ENCODE data around the gene CPVL.

The CPVL gene

DNA sequence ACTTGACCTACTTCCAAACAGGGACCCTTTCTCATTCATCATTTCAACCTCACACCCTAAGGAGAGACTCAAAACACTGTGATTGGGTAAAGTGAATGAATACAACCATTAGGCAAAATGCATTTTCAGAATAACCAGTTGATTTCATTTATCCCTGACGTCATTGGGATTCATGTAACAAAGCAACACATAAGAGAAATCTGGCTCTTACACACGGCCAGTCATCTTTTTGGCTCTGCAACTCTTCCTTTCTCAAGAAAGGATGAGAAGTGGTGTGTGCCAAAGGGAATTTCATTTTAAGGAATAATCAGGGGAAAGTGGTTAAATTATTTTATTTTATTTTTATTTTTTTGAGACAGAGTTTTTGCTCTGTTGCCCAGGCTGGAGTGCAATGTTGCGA is 83.1 kb downstream of the CPVL start:
- Histone ChIP-seq H3K27me3 (ENCODE audit: low read depth) (no peaks in the 10 kb centered on the region), H3K9me3 (no peaks in the 10 kb centered on the region), H3K4me3 (no peak overlapping the region), H3K4me1 (peaks cover 7% of the 10 kb centered on the region), H3K36me3 (replicated peaks) (no peaks in the 10 kb centered on the region; the same call in 1 of the 2 replicates)
- DNase-seq (ENCODE audit: low spot score in 2 of 2), result no peak
- in situ Hi-C loops (cut with MboI; ENCODE audit: low sequenced_read_pairs), result no loop called here

DNA sequence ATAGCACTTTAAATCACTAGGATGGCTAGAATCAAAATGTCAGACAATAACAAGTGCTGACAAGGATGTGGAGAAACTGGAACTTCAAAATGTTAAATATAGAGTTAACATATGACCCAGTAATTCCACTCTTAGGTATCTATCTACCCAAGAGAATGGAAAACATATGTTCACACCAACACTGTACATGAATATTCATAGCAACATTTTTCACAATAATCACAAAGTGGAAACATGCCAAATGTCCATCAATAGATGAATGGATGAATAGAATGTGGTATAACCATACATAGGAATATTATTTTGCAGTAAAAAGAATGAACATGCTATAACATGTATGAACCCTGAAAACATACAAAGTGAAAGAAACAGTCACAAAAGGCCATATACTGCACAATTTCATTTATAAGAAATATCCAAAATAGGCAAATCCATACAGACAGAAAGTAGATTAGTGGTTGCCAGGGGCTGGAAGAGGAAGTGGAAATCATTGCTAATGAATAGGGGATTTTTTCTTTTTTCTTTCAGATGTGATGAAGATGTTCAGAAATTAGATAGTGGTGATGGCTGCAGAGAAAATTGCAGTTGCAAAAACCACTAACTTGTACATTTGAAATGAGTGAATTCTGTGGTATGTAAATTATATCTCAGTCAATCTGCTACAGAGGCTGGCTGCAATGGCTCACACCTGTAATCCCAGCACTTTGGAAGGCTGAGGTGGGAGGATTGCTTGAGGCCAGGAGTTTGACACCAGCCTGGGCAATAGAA is 93.0 kb downstream of the CPVL start:
- no peak for DNase-seq (ENCODE audit: low spot score in 2 of 2)
- in situ Hi-C loops (cut with MboI; ENCODE audit: low sequenced_read_pairs), result no loop called here
- Histone ChIP-seq H3K9me3 (no peaks in the 10 kb centered on the region), H3K36me3 (replicated peaks) (no peaks in the 10 kb centered on the region), H3K4me3 (no peak overlapping the region), H3K4me1 (no peaks in the 10 kb centered on the region), H3K27me3 (ENCODE audit: low read depth) (no peaks in the 10 kb centered on the region)

DNA sequence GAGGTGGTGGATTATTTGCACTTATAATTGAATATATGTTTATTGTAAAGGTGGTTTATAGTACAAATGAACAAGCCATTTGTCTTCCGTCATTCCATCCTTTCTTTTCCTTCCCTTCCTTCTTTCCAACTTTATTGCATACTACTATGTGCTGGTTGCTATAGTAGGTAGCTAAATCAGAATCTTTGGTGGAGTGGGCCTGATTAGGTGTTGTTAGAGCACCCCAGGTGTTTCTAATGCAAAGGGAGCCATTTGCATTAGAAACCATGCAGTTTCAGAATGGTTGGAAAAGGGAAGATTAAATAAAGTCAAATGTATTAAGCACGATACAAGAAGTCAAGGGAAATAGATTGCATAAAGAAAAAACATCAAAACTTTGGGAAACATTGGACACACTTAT is 99.4 kb downstream of the CPVL start:
- H3K36me3 ChIP-seq (replicated peaks), result no peaks in the 10 kb centered on the region
- H3K4me1 ChIP-seq, result peaks cover 7% of the 10 kb centered on the region
- peak in 1 of 2 experiments; percentile 4 for DNase-seq (ENCODE audit: low spot score in 2 of 2)
- H3K27me3 ChIP-seq (ENCODE audit: low read depth), result no peaks in the 10 kb centered on the region
- no peak overlapping the region for H3K4me3 ChIP-seq
- in situ Hi-C loops (cut with MboI; ENCODE audit: low sequenced_read_pairs), result no loop called here
- H3K9me3 ChIP-seq, result no peaks in the 10 kb centered on the region

DNA sequence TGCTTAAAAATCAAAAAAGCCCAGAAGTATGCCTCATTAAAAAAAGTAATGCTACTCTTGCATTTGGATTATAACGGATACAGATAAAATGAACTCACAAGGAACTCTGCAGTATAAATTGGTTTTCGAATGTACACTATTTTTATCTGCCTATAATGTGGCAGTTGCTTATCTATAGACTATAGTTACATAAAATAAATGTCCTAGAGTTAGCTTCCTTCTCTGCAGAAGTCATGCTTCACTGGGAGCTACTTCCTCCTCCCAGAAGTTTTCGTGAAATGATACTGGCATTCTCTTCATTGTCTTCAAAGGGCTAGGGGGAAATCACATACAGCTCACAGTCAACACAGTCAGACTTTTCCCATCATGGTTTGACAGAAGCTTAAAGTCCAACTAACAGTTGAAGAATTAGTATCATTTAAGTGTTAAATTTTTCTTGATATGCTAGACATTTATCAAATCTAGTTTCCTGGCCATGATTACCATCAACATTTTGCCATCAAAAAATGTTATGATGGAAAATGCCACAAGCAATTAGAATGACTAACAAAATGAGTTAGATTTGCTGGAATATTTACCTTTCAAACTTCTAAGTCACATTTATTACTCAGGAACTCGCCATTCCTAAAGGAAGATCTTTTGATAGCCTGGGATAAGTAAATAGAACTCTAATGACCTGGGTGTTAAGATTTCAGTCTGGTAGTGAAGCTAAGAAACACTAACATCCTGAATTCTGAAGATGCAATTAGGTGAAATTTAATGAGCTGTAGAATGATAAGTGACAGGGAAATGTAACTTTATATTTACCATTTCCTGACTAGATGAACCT is 100.9 kb downstream of the CPVL start:
- H3K27me3 ChIP-seq (ENCODE audit: low read depth), result no peaks in the 10 kb centered on the region
- H3K4me1 ChIP-seq, result peaks cover 7% of the 10 kb centered on the region
- no peak overlapping the region for H3K4me3 ChIP-seq
- DNase-seq (ENCODE audit: low spot score in 2 of 2), result no peak
- in situ Hi-C loops (cut with MboI; ENCODE audit: low sequenced_read_pairs), result no loop called here
- H3K9me3 ChIP-seq, result no peaks in the 10 kb centered on the region
- H3K36me3 ChIP-seq (replicated peaks), result no peaks in the 10 kb centered on the region

DNA sequence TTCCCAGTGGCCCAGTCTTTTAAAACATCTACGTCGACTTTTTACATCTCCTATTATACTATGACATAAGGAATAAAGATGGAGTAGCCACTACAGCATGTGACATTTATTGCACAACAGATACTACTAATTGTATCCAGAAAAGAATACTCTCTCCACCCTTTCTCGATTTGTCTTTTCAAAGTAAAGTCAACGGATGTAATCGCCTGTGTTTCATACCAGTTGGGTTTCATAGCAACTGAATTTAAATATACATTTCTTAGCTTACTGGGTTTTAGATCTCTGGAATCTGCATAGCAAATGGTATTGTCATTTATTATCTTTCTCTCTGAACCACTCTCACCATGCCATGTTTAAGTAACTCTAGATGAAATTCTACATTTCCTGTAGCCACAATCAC is 101.8 kb downstream of the CPVL start:
- Histone ChIP-seq H3K9me3 (no peaks in the 10 kb centered on the region), H3K27me3 (ENCODE audit: low read depth) (no peaks in the 10 kb centered on the region), H3K4me1 (peaks cover 7% of the 10 kb centered on the region), H3K4me3 (no peak overlapping the region), H3K36me3 (replicated peaks) (no peaks in the 10 kb centered on the region)
- no peak for DNase-seq (ENCODE audit: low spot score in 2 of 2)
- in situ Hi-C loops (cut with MboI; ENCODE audit: low sequenced_read_pairs), result no loop called here

DNA sequence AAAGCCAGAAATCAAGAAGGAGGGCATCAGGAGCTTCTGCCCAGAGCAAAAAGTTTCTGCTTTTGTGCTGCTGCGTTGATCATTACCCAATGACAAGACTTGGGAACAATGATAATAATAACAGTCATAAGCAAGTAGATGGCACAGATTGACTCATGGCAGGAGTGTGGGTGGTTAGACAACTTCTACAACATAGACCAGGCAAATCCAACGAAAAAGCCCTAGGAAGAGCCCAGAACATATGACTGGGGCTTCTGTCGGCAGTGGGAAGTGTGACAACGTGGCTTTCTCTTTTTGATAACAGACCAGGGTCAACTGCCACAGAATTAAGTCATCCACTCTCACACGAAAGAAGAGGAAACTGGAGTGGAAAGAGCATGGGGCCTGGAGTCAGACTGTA is 102.8 kb downstream of the CPVL start:
- Histone ChIP-seq H3K4me1 (peaks cover 7% of the 10 kb centered on the region), H3K9me3 (no peaks in the 10 kb centered on the region), H3K4me3 (no peak overlapping the region), H3K27me3 (ENCODE audit: low read depth) (no peaks in the 10 kb centered on the region), H3K36me3 (replicated peaks) (no peaks in the 10 kb centered on the region)
- no peak for DNase-seq (ENCODE audit: low spot score in 2 of 2)
- in situ Hi-C loops (cut with MboI; ENCODE audit: low sequenced_read_pairs), result no loop called here

DNA sequence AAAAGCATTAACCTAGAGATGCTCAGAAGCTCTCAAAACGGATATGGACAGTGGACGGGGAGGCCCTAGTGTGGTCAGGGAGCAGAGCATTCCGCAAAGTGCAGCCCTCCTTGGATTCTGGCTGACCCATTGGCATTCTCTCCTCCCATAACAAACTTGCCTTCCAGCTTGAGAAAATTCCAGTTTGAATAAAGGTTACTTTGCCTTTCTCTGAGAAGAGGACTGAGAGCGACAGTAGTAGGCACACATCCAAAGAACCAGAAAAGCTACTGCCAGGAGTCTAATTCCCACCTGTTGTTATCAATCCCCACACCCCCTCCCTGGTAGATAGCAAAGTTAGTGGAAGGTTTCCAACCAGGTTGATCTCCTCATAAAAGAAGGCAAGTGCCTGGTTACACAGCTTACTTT is 103.5 kb downstream of the CPVL start:
- no peak for DNase-seq (ENCODE audit: low spot score in 2 of 2)
- Histone ChIP-seq H3K9me3 (no peaks in the 10 kb centered on the region), H3K4me1 (peaks cover 7% of the 10 kb centered on the region), H3K4me3 (no peak overlapping the region), H3K27me3 (ENCODE audit: low read depth) (no peaks in the 10 kb centered on the region), H3K36me3 (replicated peaks) (no peaks in the 10 kb centered on the region)
- in situ Hi-C loops (cut with MboI; ENCODE audit: low sequenced_read_pairs), result no loop called here

DNA sequence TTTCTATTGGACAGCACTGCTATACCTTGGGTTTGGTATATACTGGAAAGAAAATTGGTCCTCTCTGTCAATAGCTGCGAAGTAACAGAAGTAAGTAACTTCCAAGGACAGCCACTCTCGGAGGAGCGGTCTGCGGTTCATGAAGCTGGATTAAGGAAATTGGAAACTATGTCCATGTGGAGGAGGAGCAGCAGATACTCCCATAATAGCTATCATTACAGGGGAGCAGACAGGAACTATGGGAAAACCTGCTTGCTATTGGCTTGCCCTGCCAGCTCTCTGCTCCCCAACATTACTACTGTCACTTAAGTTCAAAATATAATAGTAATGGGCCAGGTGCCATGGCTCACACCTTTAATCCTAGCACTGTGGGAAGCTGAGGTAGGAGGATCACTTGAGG is 104.3 kb downstream of the CPVL start:
- DNase-seq (ENCODE audit: low spot score in 2 of 2), result no peak
- in situ Hi-C loops (cut with MboI; ENCODE audit: low sequenced_read_pairs), result no loop called here
- Histone ChIP-seq H3K4me3 (no peak overlapping the region), H3K9me3 (no peaks in the 10 kb centered on the region), H3K36me3 (replicated peaks) (no peaks in the 10 kb centered on the region), H3K4me1 (peaks cover 4% of the 10 kb centered on the region), H3K27me3 (ENCODE audit: low read depth) (no peaks in the 10 kb centered on the region)

DNA sequence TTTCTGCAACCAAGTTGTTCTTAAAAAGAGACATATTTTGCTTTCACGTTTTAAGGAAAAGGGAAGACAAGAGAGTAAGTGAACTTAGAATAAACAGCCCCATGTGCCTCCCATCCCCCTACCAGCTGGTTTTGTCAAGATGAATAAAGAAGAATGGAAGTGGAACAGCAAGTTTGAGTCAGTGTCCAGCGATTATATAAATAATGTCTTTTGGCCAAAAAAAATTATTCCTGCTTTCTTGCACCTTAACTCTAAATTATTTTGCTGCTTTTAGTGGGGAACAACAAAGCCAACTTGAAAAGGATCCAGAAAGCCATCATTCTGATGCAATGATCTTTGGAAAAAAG is 105.8 kb downstream of the CPVL start:
- H3K4me3 ChIP-seq, result no peak overlapping the region

DNA sequence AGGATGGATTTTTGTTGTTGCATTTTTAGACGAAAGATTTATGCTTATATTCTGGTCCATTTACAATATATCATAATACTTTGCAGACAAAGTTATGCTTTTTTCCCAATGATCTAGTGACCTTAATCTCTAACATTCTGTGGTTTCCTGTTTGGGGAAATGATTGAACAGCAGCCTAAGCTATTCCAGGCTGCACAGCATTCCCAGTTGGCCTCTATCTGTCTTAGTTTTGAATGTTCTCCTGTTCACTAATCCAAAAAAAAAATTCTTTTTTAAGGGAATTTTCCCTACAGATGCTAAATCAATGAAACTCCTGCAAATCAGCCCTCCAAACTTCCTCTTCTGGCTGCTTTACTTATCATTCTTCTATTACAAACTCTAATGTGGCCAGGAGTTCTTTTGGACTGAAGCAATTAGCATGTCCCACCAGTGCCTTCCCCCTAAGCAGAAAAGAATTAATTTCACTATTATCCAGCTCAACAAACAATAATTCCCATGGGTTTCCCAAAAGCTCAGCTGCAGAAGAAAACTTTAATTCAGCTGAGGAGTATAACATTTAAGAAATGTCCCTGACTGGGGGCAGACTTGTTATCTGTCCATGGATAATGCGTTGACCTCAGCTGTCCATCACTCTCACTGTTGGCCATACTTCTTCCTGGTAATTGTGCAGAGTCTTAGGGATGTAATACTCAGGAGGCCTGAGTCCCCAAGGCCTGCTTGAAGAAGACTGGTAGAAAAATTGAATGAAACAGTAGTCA is 106.3 kb downstream of the CPVL start:
- Histone ChIP-seq H3K9me3 (no peaks in the 10 kb centered on the region), H3K36me3 (replicated peaks) (no peaks in the 10 kb centered on the region; the same call in 1 of the 2 replicates), H3K4me1 (no peaks in the 10 kb centered on the region; the same call in 1 of the 2 replicates), H3K4me3 (no peak overlapping the region), H3K27me3 (ENCODE audit: low read depth) (no peaks in the 10 kb centered on the region)
- no peak for DNase-seq (ENCODE audit: low spot score in 2 of 2)
- in situ Hi-C loops (cut with MboI; ENCODE audit: low sequenced_read_pairs), result no loop called here

More for the DNA sequence above, 105.8 kb downstream of the CPVL start:
- no peaks in the 10 kb centered on the region; the same call in 1 of the 2 replicates for H3K4me1 ChIP-seq
- no peaks in the 10 kb centered on the region for H3K27me3 ChIP-seq (ENCODE audit: low read depth)
- H3K9me3 ChIP-seq, result no peaks in the 10 kb centered on the region
- in situ Hi-C loops (cut with MboI; ENCODE audit: low sequenced_read_pairs), result no loop called here
- H3K36me3 ChIP-seq (replicated peaks), result no peaks in the 10 kb centered on the region; the same call in 1 of the 2 replicates
- no peak for DNase-seq (ENCODE audit: low spot score in 2 of 2)

DNA sequence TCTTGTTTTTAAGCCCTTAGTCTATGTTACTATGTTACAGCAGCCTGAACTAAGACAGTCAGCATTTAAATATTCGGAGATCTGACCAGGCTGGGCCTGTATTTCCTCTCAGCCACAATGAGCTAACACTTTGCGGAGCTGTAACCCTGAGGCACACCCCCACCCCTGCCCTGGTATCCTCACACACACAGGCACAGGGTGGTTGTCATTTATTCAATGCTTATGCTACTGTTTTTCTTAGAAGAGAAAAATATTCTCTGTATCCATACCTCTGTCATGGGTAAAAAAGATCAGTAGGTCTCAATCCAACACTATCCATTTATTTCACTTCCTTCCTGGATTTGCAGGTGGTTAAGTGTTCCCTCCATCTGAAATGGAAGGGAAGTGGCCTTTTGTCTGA is 107.9 kb downstream of the CPVL start:
- Histone ChIP-seq H3K27me3 (ENCODE audit: low read depth) (no peaks in the 10 kb centered on the region), H3K4me1 (no peaks in the 10 kb centered on the region), H3K9me3 (no peaks in the 10 kb centered on the region), H3K4me3 (no peak overlapping the region), H3K36me3 (replicated peaks) (no peaks in the 10 kb centered on the region; the same call in 1 of the 2 replicates)
- in situ Hi-C loops (cut with MboI; ENCODE audit: low sequenced_read_pairs), result no loop called here
- no peak for DNase-seq (ENCODE audit: low spot score in 2 of 2)

DNA sequence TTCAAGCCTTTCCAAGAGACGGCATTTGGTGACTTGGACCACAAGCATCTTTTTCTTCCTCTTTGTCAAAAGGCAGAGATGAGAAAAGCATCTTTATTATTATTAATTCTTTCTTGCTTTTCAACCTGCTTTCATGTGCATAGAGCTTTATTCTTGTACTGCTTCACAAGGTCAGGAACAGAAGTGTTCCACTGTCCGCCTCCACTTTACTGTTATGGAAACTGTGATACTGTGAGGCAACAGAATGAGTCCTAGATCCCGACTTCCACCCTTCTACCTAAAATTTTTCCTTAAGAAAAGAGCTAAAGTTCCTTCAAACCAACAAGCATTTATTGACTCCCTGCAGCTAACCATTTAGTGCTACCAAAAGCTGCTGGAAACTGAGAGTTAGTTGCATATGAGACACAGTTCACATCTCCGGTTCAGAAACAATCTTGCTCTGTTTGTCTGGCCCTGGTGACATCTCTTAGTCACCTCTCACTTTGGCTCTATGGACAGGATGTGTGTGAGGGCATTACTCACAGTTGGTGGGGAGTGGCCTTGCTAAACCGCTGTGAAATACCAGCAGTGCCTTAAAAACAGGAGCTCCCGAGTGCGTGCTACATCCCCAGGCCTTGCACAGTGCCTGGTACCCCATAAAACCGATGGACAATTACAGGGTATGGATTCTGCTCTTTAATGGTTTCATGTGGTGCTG is 111.1 kb downstream of the CPVL start:
- H3K4me3 ChIP-seq, result no peak overlapping the region
- H3K9me3 ChIP-seq, result no peaks in the 10 kb centered on the region
- H3K27me3 ChIP-seq (ENCODE audit: low read depth), result no peaks in the 10 kb centered on the region
- in situ Hi-C loops (cut with MboI; ENCODE audit: low sequenced_read_pairs), result no loop called here
- no peaks in the 10 kb centered on the region for H3K4me1 ChIP-seq
- no peaks in the 10 kb centered on the region; the same call in 1 of the 2 replicates for H3K36me3 ChIP-seq (replicated peaks)
- DNase-seq (ENCODE audit: low spot score in 2 of 2), result no peak

DNA sequence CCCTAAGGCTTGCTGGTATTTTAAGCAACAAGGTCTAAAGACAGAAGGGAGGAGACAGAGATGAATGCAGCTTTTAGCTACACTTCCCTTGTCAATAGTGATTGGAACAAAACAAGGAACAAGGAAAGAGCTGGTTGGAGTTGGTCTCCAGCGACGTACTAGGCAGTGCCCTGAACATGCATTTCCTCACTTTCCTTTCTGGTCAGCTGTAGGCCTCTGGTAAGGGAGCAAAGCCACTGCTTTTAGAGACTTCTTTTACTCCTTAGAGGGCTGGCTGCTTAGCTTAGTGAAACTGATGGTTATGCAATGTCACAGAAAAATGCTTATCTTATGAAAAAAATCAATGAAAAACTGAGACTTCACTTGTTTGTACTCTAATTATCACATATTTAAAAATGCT is 112.8 kb downstream of the CPVL start:
- H3K9me3 ChIP-seq, result no peaks in the 10 kb centered on the region
- H3K27me3 ChIP-seq (ENCODE audit: low read depth), result no peaks in the 10 kb centered on the region
- in situ Hi-C loops (cut with MboI; ENCODE audit: low sequenced_read_pairs), result no loop called here
- H3K36me3 ChIP-seq (replicated peaks), result no peaks in the 10 kb centered on the region; the same call in 1 of the 2 replicates
- no peaks in the 10 kb centered on the region for H3K4me1 ChIP-seq
- DNase-seq (ENCODE audit: low spot score in 2 of 2), result no peak
- no peak overlapping the region for H3K4me3 ChIP-seq
